Uterus (tissue), 4 donors: Measurements from ENCODE around the gene GSE1. TPM values are rescaled to one million over a fixed set of nuclear protein-coding genes. Genes with fewer than 3 reads are reported as not detected.

Experiments
- DNase-seq, 2 donors: peaks; one replicate each; pipeline ENCODE4 v3.0.0-alpha.2; 2019 to 2020
- H3K27ac ChIP-seq, 2 donors: fragments of 200-600 bp; sonication (generic); 1 replicate in 1 of 2; 2 replicates in 1 of 2; pipeline ENCODE4 v1.5.1; 2016 to 2018
- H3K27me3 ChIP-seq, 2 donors: fragments of 200-600 bp; sonication (generic); one replicate each; pipeline ENCODE4 v1.5.1; 2018 to 2019; ENCODE audit warnings: control low read depth in 1 of 2
- H3K36me3 ChIP-seq, 2 donors: fragments of 200-600 bp; sonication (generic); one replicate each; pipeline ENCODE4 v1.5.1; 2019; ENCODE audit warnings: control low read depth in 1 of 2
- H3K4me1 ChIP-seq, 2 donors: fragments of 200-600 bp; sonication (generic); one replicate each; pipeline ENCODE4 v1.5.1; 2018 to 2019; ENCODE audit warnings: control low read depth in 1 of 2
- H3K4me3 ChIP-seq, 2 donors: fragments of 200-600 bp; sonication (generic); 1 replicate in 1 of 2; 2 replicates in 1 of 2; pipeline ENCODE4 v1.5.1; 2018 to 2019; ENCODE audit warnings: mild to moderate bottlenecking in 1 of 2
- H3K9me3 ChIP-seq, 2 donors: fragments of 200-600 bp; sonication (generic); one replicate each; pipeline ENCODE4 v1.5.1; 2019; ENCODE audit warnings: control low read depth in 1 of 2
- CTCF ChIP-seq, 4 experiments: fragments of 200-600 bp in 2 of 4; fragments of 450-650 bp in 2 of 4; sonication (generic) in 2 of 4; IDR thresholded peaks; one replicate each; pipeline ENCODE4 v1.5.1; 2016 to 2019; ENCODE audit warnings: antibody characterized with exemption in 4 of 4, mild to moderate bottlenecking in 2 of 4, moderate library complexity in 1 of 4
- POLR2A ChIP-seq, 2 donors: fragments of 450-650 bp; IDR thresholded peaks; one replicate each; pipeline ENCODE4 v1.6.1; 2016; ENCODE audit warnings: antibody characterized with exemption in 2 of 2, mild to moderate bottlenecking in 1 of 2, moderate library complexity in 1 of 2
- intact Hi-C: fragments of 100-400 bp; cut with DNase I; formaldehyde crosslinking; loops from one replicate; pipeline ENCODE4 v1.15.1; 2023; ENCODE audit warnings: low total_unique reads
- small RNA-seq: library from RNA; depleted of rRNA; stranded (forward); fragments of <200 nt; gene quantifications from one replicate; pipeline ENCODE3, GENCODE V24; 2016
- total RNA-seq, 4 donors: library from RNA; depleted of rRNA in 3 of 4; stranded (reverse); fragments of >200 nt in 3 of 4; gene quantifications; one replicate each; pipeline versions ENCODE4 v1.1.0 to v1.2.4, GENCODE V29; 2014 to 2023
- donor health status: DM: yes; HTN: yes; CAD: no.

GSE1 gene
- total RNA-seq, 4 donors from 2014 or later: 32.6 to 128 (median 73.9) TPM

- no peaks in the 10 kb centered on the region for H3K9me3 ChIP-seq
- no peak overlapping the region for H3K4me3 ChIP-seq
- H3K4me1 ChIP-seq: no peaks in the 10 kb centered on the region
- intact Hi-C loops: no loop called here
- TF ChIP-seq POLR2A (IDR thresholded peaks at IDR 0.05): no peak
- no peaks in the 10 kb centered on the region for H3K27me3 ChIP-seq
- H3K27ac ChIP-seq: no peak overlapping the region
- no peaks in the 10 kb centered on the region for H3K36me3 ChIP-seq
- DNase-seq: no peak
Observed at GRCh38 chr16:85722128-85722893, 109.2 kb downstream of the GSE1 start.

- Histone ChIP-seq H3K27me3 (no peaks in the 10 kb centered on the region), H3K36me3 (no peaks in the 10 kb centered on the region), H3K27ac (no peak overlapping the region), H3K4me3 (no peak overlapping the region), H3K9me3 (no peaks in the 10 kb centered on the region), H3K4me1 (no peaks in the 10 kb centered on the region)
- TF ChIP-seq POLR2A (IDR thresholded peaks at IDR 0.05): no peak
- TF ChIP-seq CTCF (IDR thresholded peaks at IDR 0.05): no peak
- DNase-seq: no peak
- intact Hi-C loops: no loop called here
Observed at GRCh38 chr16:85724126-85724879, 111.2 kb downstream of the GSE1 start.

- intact Hi-C loops: no loop called here
- DNase-seq: no peak
- no peak overlapping the region for H3K27ac ChIP-seq
Observed at GRCh38 chr16:85724936-85725335, 111.8 kb downstream of the GSE1 start.

More at GRCh38 chr16:85724936-85725335, 111.8 kb downstream of the GSE1 start:
- no peaks in the 10 kb centered on the region for H3K9me3 ChIP-seq
- H3K4me1 ChIP-seq: no peaks in the 10 kb centered on the region
- H3K27me3 ChIP-seq: no peaks in the 10 kb centered on the region
- no peak overlapping the region for H3K4me3 ChIP-seq
- H3K36me3 ChIP-seq: no peaks in the 10 kb centered on the region
- no peak for TF ChIP-seq CTCF (IDR thresholded peaks at IDR 0.05)
- TF ChIP-seq POLR2A (IDR thresholded peaks at IDR 0.05): no peak

Small RNA genes lying within 50 kb of the gene (small RNA-seq; reads per million reads assigned to genes)
- not detected for gene RN7SL381P

Other genes with a start within 250 kb of the GSE1 start
- gene GINS2, start 75.6 kb downstream of the GSE1 start, total RNA-seq: 10 to 100 TPM in 1 of 4 donors, 1 to 10 TPM in 1, not detected in 2; 2.0 to 10.4 TPM
- 1 to 10 TPM in 2 of 4 donors, not detected in 2; 2.5 to 6.4 TPM for gene C16orf74, start 137.8 kb downstream of the GSE1 start, total RNA-seq
- gene EMC8, start 186.2 kb downstream of the GSE1 start, total RNA-seq: 10 to 100 TPM; 11.8 to 26.6 (median 16.7) TPM
- gene COX4I1, start 186.4 kb downstream of the GSE1 start, total RNA-seq: 100 to 1,000 TPM; 199 to 836 (median 287) TPM